Left lung (tissue), 10 donors: Measurements from ENCODE around the gene QRICH2. TPM values are rescaled to one million over a fixed set of nuclear protein-coding genes. Genes with fewer than 3 reads are reported as not detected.

Experiments
- ATAC-seq: fragments of 200-7000 bp; cut with Tn5 transposase; one replicate; pipeline ENCODE4 v1.9.1; 2020; ENCODE audit warnings: moderate library complexity
- DNase-seq, 4 donors: peaks; one replicate each; pipeline ENCODE4 v3.0.0-alpha.2; 2013 to 2020
- H3K27ac ChIP-seq, 2 donors: fragments of 200-600 bp; sonication (generic) in 1 of 2; one replicate each; pipeline versions ENCODE4 v1.5.0 to v1.8.0; 2020 to 2021
- H3K27me3 ChIP-seq, 2 donors: fragments of 200-600 bp; sonication (generic) in 1 of 2; one replicate each; pipeline versions ENCODE4 v1.5.0 to v1.8.0; 2020 to 2021
- H3K36me3 ChIP-seq, 2 donors: fragments of 200-600 bp; sonication (generic) in 1 of 2; one replicate each; pipeline versions ENCODE4 v1.5.0 to v1.8.0; 2020 to 2021
- H3K4me1 ChIP-seq, 2 donors: fragments of 200-600 bp; one replicate each; pipeline ENCODE4 v1.8.0; 2021
- H3K4me3 ChIP-seq, 2 donors: fragments of 200-600 bp; sonication (generic) in 1 of 2; one replicate each; pipeline versions ENCODE4 v1.5.0 to v1.8.0; 2020 to 2021; ENCODE audit warnings: mild to moderate bottlenecking in 1 of 2
- H3K9me3 ChIP-seq, 2 donors: fragments of 200-600 bp; sonication (generic) in 1 of 2; one replicate each; pipeline versions ENCODE4 v1.5.0 to v1.8.0; 2020 to 2021
- CTCF ChIP-seq, 2 donors: fragments of 200-600 bp; sonication (generic) in 1 of 2; IDR thresholded peaks; one replicate each; pipeline versions ENCODE4 v1.5.0 to v1.8.0; 2021; ENCODE audit warnings: antibody characterized with exemption in 2 of 2
- intact Hi-C, 2 donors: fragments of 100-400 bp; cut with DNase I; formaldehyde crosslinking; loops; one replicate each; pipeline versions ENCODE4 v1.11.2 to v1.14.2; 2022
- polyA plus RNA-seq, 6 donors: library from polyadenylated mRNA; unstranded; fragments of 120-200 nt; gene quantifications; one replicate each; pipeline ENCODE4 v1.2.1, GENCODE V29; 2013; ENCODE audit not compliant: insufficient read length in 6 of 6
- total RNA-seq, 2 donors: library from RNA; stranded (reverse); fragmentation: NEBNext Ultra II Directional; extraction: Animal tissue kit (Norgen Biotek cat#: 25700); gene quantifications; one replicate each; pipeline ENCODE4 v1.2.1, GENCODE V29; 2021
- donor health status: DM: no; HTN: yes; CAD: no.
- donor health status: DM: no; HTN: no; CAD: no.

QRICH2 gene
- total and polyA plus RNA-seq, 8 donors = 2.8 to 10.6 (median 7.5) TPM

- DNase-seq (no peak), ATAC-seq (no peak)
- no peak overlapping the region for H3K27ac ChIP-seq
- H3K4me1 ChIP-seq = peaks cover 12 to 15% of the 10 kb centered on the region in 2 donors
- H3K4me3 ChIP-seq = no peak overlapping the region
- no peak for TF ChIP-seq CTCF (IDR thresholded peaks at IDR 0.05)
- no peaks in the 10 kb centered on the region for H3K36me3 ChIP-seq
- H3K27me3 ChIP-seq = peaks cover 8 to 55% of the 10 kb centered on the region in 2 donors
- intact Hi-C loops = no loop called here
- H3K9me3 ChIP-seq = no peaks in the 10 kb centered on the region
Measured at GRCh38 chr17:76237859-76238313, 70.2 kb downstream of the QRICH2 start.

- H3K27ac ChIP-seq = no peak overlapping the region
- no peak for TF ChIP-seq CTCF (IDR thresholded peaks at IDR 0.05)
- H3K9me3 ChIP-seq = no peaks in the 10 kb centered on the region
- intact Hi-C loops = no loop called here
- no peak for DNase-seq
- H3K36me3 ChIP-seq = no peaks in the 10 kb centered on the region
- H3K27me3 ChIP-seq = peaks cover 8 to 42% of the 10 kb centered on the region in 2 donors
- ATAC-seq = no peak
- no peak overlapping the region for H3K4me3 ChIP-seq
- peaks cover 12 to 15% of the 10 kb centered on the region in 2 donors for H3K4me1 ChIP-seq
Measured at GRCh38 chr17:76236603-76237002, 71.5 kb downstream of the QRICH2 start.

- no peak for DNase-seq
- intact Hi-C loops = no loop called here
- Histone ChIP-seq H3K27me3 (peaks cover 8 to 35% of the 10 kb centered on the region in 2 donors), H3K4me1 (peaks cover 6 to 10% of the 10 kb centered on the region in 2 donors), H3K4me3 (no peak overlapping the region), H3K36me3 (no peaks in the 10 kb centered on the region), H3K27ac (no peak overlapping the region), H3K9me3 (no peaks in the 10 kb centered on the region)
- no peak for TF ChIP-seq CTCF (IDR thresholded peaks at IDR 0.05)
- no peak for ATAC-seq
Measured at GRCh38 chr17:76235883-76236282, 72.2 kb downstream of the QRICH2 start.

- H3K4me3 ChIP-seq = no peak overlapping the region
- H3K9me3 ChIP-seq = no peaks in the 10 kb centered on the region
- no peak for TF ChIP-seq CTCF (IDR thresholded peaks at IDR 0.05)
- DNase-seq = no peak
- peaks cover 4 to 31% of the 10 kb centered on the region in 2 donors for H3K27me3 ChIP-seq
- intact Hi-C loops = no loop called here
- no peaks in the 10 kb centered on the region for H3K36me3 ChIP-seq
- peaks cover 0 to under 1% of the 10 kb centered on the region in 2 donors for H3K4me1 ChIP-seq
- no peak overlapping the region for H3K27ac ChIP-seq
- ATAC-seq = no peak
Measured at GRCh38 chr17:76234354-76234679, 73.8 kb downstream of the QRICH2 start.

- Histone ChIP-seq H3K9me3 (no peaks in the 10 kb centered on the region), H3K27ac (no peak overlapping the region), H3K4me1 (no peaks in the 10 kb centered on the region), H3K36me3 (no peaks in the 10 kb centered on the region), H3K27me3 (peaks cover 4 to 30% of the 10 kb centered on the region in 2 donors), H3K4me3 (no peak overlapping the region)
- intact Hi-C loops = no loop called here
- ATAC-seq = no peak
- TF ChIP-seq CTCF (IDR thresholded peaks at IDR 0.05) = no peak
- DNase-seq = no peak
Measured at GRCh38 chr17:76233588-76234353, 74.3 kb downstream of the QRICH2 start.
